ENCODE data around the gene PROC. TPM values are rescaled to one million over a fixed set of nuclear protein-coding genes. Genes with fewer than 3 reads are reported as not detected.
"Not testable (repeated sequence)": the region's sequence is repeated elsewhere in the genome, so short reads cannot be mapped to it uniquely, and the experiment has no call there.

Gene PROC
- total RNA-seq, 2 experiments from 2014 or later: 0.28 TPM; not detected in 1

DNA sequence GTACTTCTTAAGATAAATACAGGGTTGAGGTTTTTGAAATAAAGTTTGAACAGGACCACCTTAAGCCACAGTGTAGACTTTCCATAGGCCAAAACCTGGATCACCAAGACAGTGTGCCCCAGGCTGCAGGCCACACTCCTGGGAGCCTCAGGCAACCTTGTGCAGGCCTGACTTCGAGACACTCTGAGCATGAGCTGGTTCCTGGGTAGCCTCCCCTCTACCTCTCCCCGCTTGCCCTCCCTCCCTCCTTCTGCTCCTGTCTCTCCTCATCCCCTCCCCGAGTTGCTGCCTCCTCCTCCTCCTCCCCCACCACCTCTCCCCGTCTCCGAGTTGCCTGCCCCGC is 10.6 kb upstream of the PROC start:
- H3K27ac Mint-ChIP-seq: peak overlapping the region; percentile 27
- no peak for ATAC-seq (ENCODE audit: poor library complexity)
- H3K36me3 Mint-ChIP-seq (ENCODE audit: low read depth): no peaks in the 10 kb centered on the region
- Histone ChIP-seq H3K9me3 (ENCODE audit: control insufficient read depth in 1 of 2, insufficient read depth in 1 of 2, low read length in 2 of 2) (no peaks in the 10 kb centered on the region), H3K4me1 (ENCODE audit: insufficient read depth, low read length) (peaks cover 25% of the 10 kb centered on the region), H3K4me3 (ENCODE audit: low read length) (peak overlapping the region; percentile 37), H3K27me3 (ENCODE audit: control insufficient read depth in 1 of 2, insufficient read depth in 2 of 2, low read length in 2 of 2) (no peaks in the 10 kb centered on the region), H3K27ac (ENCODE audit: low read depth in 1 of 2, low read length in 2 of 2) (no peak overlapping the region), H3K36me3 (ENCODE audit: insufficient read depth, low read length) (no peaks in the 10 kb centered on the region)
- no peak for TF ChIP-seq CTCF (IDR thresholded peaks at IDR 0.05)
- intact Hi-C loops (cut with DNase I, micrococcal nuclease): loop anchor here in 1 of 2 experiments (2.0 kb wide), 1 partner anchor 19 kb away; no protein-coding TSS in a partner anchor
- CTCF ChIA-PET: interaction anchor here (1.0 to 2.0 kb wide), 2 partner anchors 8 kb away, joined by 4 to 9 read pairs; no protein-coding TSS in a partner anchor
- no peak for DNase-seq
- H3K4me3 Mint-ChIP-seq: peak overlapping the region; percentile 80
- POLR2A ChIA-PET: interaction anchor here (1.3 kb wide), 1 partner anchor 118 kb away, joined by 5 read pairs; the partner anchor contains the start of gene IWS1
- H3K4me1 Mint-ChIP-seq (ENCODE audit: low read depth): peaks cover 13% of the 10 kb centered on the region
- H3K27me3 Mint-ChIP-seq: no peaks in the 10 kb centered on the region
- no peaks in the 10 kb centered on the region for H3K9me3 Mint-ChIP-seq

DNA sequence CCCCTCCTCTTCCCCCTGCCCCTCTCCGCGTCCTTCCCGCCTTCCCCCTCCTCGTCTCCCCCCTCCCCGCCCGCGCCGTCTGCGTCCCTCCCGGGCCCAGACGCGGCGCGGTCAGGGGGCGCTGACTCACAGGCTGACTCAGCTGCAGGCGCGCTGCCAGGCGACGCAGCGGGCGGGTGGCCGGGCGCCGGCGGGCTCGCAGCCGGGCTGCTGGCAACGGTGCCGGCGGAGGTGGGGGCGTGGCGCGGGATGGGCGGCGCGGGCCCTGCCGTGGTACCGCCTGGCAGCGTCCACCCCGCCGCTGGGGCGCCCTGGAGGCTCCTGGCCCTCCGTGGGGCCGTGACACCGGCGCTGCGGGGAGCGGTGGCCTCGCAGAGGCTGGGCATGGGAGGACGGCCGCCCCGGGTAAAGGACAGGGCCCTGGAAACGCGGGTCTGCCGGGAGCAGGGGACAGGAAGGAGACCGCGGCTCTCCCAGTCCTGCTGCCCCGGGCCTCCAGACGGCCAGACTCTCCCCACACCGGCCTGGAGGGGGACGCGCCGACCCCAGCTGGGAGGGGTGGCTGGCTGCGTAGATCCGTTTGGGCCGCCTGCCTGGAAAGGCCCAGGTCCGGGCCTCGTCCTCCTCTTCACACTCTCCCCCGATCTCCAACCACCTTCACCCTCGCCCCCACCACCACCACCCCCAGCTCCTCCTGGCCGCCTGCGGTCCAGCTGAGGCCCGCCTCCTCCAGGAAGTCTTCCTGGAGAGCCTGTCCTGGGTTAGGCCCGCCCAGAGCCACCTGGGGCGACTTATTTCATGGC is 10.0 kb upstream of the PROC start:
- Histone ChIP-seq H3K27ac (ENCODE audit: low read depth in 1 of 2, low read length in 2 of 2) (no peak overlapping the region), H3K27me3 (ENCODE audit: control insufficient read depth in 1 of 2, insufficient read depth in 2 of 2, low read length in 2 of 2) (no peaks in the 10 kb centered on the region)
- POLR2A ChIA-PET: interaction anchor here (1.3 kb wide), 1 partner anchor 118 kb away, joined by 5 read pairs; the partner anchor contains the start of gene IWS1

DNA sequence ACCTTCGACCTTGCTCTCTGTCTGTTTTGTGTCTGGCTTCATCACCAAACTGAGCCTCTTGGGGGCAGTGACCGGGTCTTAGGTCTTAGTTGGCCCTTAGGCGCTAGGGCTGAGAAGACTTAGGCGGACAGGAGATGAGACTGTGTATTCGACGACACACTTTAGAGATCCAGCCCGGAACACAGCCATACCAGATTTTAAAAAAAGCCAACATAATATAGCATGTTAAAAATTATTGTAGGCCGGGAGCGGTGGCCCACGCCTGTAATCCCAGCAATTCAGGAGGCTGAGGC is 9.5 kb upstream of the PROC start:
- ChIA-PET CTCF (no interaction called here), POLR2A (no interaction called here)
- Mint-ChIP-seq H3K9me3 (peaks cover 3% of the 10 kb centered on the region), H3K4me3 (peak overlapping the region; percentile 73), H3K27ac (no peak overlapping the region), H3K27me3 (no peaks in the 10 kb centered on the region), H3K4me1 (ENCODE audit: low read depth) (peaks cover 13% of the 10 kb centered on the region), H3K36me3 (ENCODE audit: low read depth) (no peaks in the 10 kb centered on the region)
- no peak for DNase-seq
- intact Hi-C loops (cut with DNase I, micrococcal nuclease): no loop called here
- ATAC-seq (ENCODE audit: poor library complexity): no peak
- Histone ChIP-seq H3K27me3 (ENCODE audit: control insufficient read depth in 1 of 2, insufficient read depth in 2 of 2, low read length in 2 of 2) (no peaks in the 10 kb centered on the region), H3K36me3 (ENCODE audit: insufficient read depth, low read length) (no peaks in the 10 kb centered on the region), H3K9me3 (ENCODE audit: control insufficient read depth in 1 of 2, insufficient read depth in 1 of 2, low read length in 2 of 2) (no peaks in the 10 kb centered on the region), H3K4me3 (ENCODE audit: low read length) (peak overlapping the region; percentile 51), H3K27ac (ENCODE audit: low read depth in 1 of 2, low read length in 2 of 2) (no peak overlapping the region), H3K4me1 (ENCODE audit: insufficient read depth, low read length) (peaks cover 25% of the 10 kb centered on the region)
- no peak for TF ChIP-seq CTCF (IDR thresholded peaks at IDR 0.05)

More for the DNA sequence above, 10.0 kb upstream of the PROC start:
- no peaks in the 10 kb centered on the region for H3K27me3 Mint-ChIP-seq
- DNase-seq (peak; percentile 74 to 96 (median 90)), ATAC-seq (ENCODE audit: poor library complexity) (peak; percentile 85)
- Histone ChIP-seq H3K4me1 (ENCODE audit: insufficient read depth, low read length) (peaks cover 25% of the 10 kb centered on the region), H3K36me3 (ENCODE audit: insufficient read depth, low read length) (no peaks in the 10 kb centered on the region), H3K4me3 (ENCODE audit: low read length) (peak overlapping the region; percentile 51), H3K9me3 (ENCODE audit: control insufficient read depth in 1 of 2, insufficient read depth in 1 of 2, low read length in 2 of 2) (no peaks in the 10 kb centered on the region)
- peaks cover 13% of the 10 kb centered on the region for H3K4me1 Mint-ChIP-seq (ENCODE audit: low read depth)
- intact Hi-C loops (cut with DNase I, micrococcal nuclease): no loop called here
- H3K36me3 Mint-ChIP-seq (ENCODE audit: low read depth): no peaks in the 10 kb centered on the region
- H3K4me3 Mint-ChIP-seq: peak overlapping the region; percentile 80
- CTCF ChIA-PET: interaction anchor here (1.0 to 2.0 kb wide), 2 partner anchors 8 to 9 kb away, joined by 4 to 9 read pairs; no protein-coding TSS in a partner anchor
- TF ChIP-seq CTCF (IDR thresholded peaks at IDR 0.05): no peak
- no peak overlapping the region for H3K27ac Mint-ChIP-seq
- peaks cover 3% of the 10 kb centered on the region for H3K9me3 Mint-ChIP-seq

DNA sequence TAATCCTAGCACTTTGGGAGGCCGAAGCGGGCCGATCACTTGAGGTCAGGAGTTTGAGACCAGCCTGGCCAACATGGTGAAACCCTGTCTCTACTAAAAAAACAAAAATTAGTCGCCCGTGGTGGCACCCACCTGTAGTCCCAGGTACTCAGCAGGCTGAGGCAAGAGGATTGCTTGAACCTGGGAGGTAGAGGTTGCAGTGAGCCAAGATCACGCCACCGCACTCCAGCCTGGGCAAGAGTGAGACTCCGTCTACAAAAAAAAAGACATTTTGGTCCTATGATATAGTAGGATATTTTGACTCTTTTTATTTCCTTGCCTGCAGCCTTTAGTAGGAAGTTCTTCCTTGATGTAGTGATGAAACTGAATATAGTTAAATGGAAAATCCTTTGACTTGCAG is 8.5 kb upstream of the PROC start:
- H3K36me3 Mint-ChIP-seq (ENCODE audit: low read depth); DNase-seq; H3K27me3 Mint-ChIP-seq; H3K36me3 ChIP-seq (ENCODE audit: insufficient read depth, low read length); H3K9me3 Mint-ChIP-seq; H3K27ac ChIP-seq (ENCODE audit: low read depth in 1 of 2, low read length in 2 of 2); H3K4me3 ChIP-seq (ENCODE audit: low read length); H3K27me3 ChIP-seq (ENCODE audit: control insufficient read depth in 1 of 2, insufficient read depth in 2 of 2, low read length in 2 of 2); H3K4me3 Mint-ChIP-seq; H3K27ac Mint-ChIP-seq; H3K9me3 ChIP-seq (ENCODE audit: control insufficient read depth in 1 of 2, insufficient read depth in 1 of 2, low read length in 2 of 2); POLR2A ChIA-PET; ATAC-seq (ENCODE audit: poor library complexity): not testable (repeated sequence)
- CTCF ChIA-PET: interaction anchor here (1.0 kb wide), 1 partner anchor 68 kb away, joined by 3 read pairs; no protein-coding TSS in a partner anchor
- peaks cover 25% of the 10 kb centered on the region for H3K4me1 ChIP-seq (ENCODE audit: insufficient read depth, low read length)
- H3K4me1 Mint-ChIP-seq (ENCODE audit: low read depth): peaks cover 13% of the 10 kb centered on the region
- intact Hi-C loops (cut with DNase I, micrococcal nuclease): loop anchor here (10.0 kb wide), 2 partner anchors 85 to 325 kb away; no protein-coding TSS in a partner anchor
